HL-60/S4 (cell line): Measurements from ENCODE around the gene HECTD4.
"Not testable (repeated sequence)": the region's sequence is repeated elsewhere in the genome, so short reads cannot be mapped to it uniquely, and the experiment has no call there.

Experiments used
- in situ Hi-C: fragments of 300-500 bp; cut with MboI; formaldehyde crosslinking; loops from 2 replicates; pipeline ENCODE4 v1.14.3; 2022; ENCODE audit warnings: low sequenced_read_pairs

HECTD4 gene

GRCh38 chr12:112381883-112382796 is at the start of gene HECTD4:
Gene HECTD4 (minus strand): TSS chr12:112382431. CDS start chr12:112382128, 303 bp downstream.
- in situ Hi-C loops: loop anchor here (10.0 kb wide), 1 partner anchor 437 kb away; no protein-coding TSS in a partner anchor

GRCh38 chr12:112431965-112432364 is 49.7 kb upstream of the HECTD4 start:
- in situ Hi-C loops: no loop called here

GRCh38 chr12:112430929-112431328 is 48.7 kb upstream of the HECTD4 start:
- in situ Hi-C loops: no loop called here

- in situ Hi-C loops: no loop called here
Observed at GRCh38 chr12:112427760-112428159, 45.5 kb upstream of the HECTD4 start.

- in situ Hi-C loops: no loop called here
Observed at GRCh38 chr12:112425582-112426382, 43.6 kb upstream of the HECTD4 start.

- in situ Hi-C loops: no loop called here
Observed at GRCh38 chr12:112424126-112424525, 41.9 kb upstream of the HECTD4 start.

GRCh38 chr12:112422531-112422930 is 40.3 kb upstream of the HECTD4 start:
- in situ Hi-C loops: no loop called here

GRCh38 chr12:112421363-112421762 is 39.1 kb upstream of the HECTD4 start:
- in situ Hi-C loops: no loop called here

GRCh38 chr12:112420740-112421139 is 38.5 kb upstream of the HECTD4 start:
- in situ Hi-C loops: no loop called here

- in situ Hi-C loops: no loop called here
Observed at GRCh38 chr12:112419297-112420133, 37.3 kb upstream of the HECTD4 start.

- in situ Hi-C loops: no loop called here
Observed at GRCh38 chr12:112418608-112419296, 36.5 kb upstream of the HECTD4 start, which contains the start of gene PTPN11. Gene PTPN11 (plus strand): TSS chr12:112418947. CDS start chr12:112419112, 165 bp downstream.

GRCh38 chr12:112418273-112418607 is 36.0 kb upstream of the HECTD4 start:
- in situ Hi-C loops: no loop called here

GRCh38 chr12:112415457-112415856 is 33.2 kb upstream of the HECTD4 start:
- in situ Hi-C loops: not testable (repeated sequence)

GRCh38 chr12:112413855-112414625 is 31.8 kb upstream of the HECTD4 start:
- in situ Hi-C loops: no loop called here

- in situ Hi-C loops: no loop called here
Observed at GRCh38 chr12:112409906-112410244, 27.6 kb upstream of the HECTD4 start.

- in situ Hi-C loops: no loop called here
Observed at GRCh38 chr12:112409064-112409905, 27.1 kb upstream of the HECTD4 start, which contains the start of gene RPL6. Gene RPL6 (minus strand): TSS chr12:112409605. CDS start chr12:112408656, 949 bp downstream.

GRCh38 chr12:112408621-112409020 is 26.4 kb upstream of the HECTD4 start:
- in situ Hi-C loops: no loop called here

- in situ Hi-C loops: not testable (repeated sequence)
Observed at GRCh38 chr12:112407683-112408082, 25.5 kb upstream of the HECTD4 start.
